CD14-positive monocyte (primary cell): ENCODE results near the gene MVB12B. TPM values are rescaled to one million over a fixed set of nuclear protein-coding genes. Genes with fewer than 3 reads are reported as not detected.

Experiments
- DNase-seq, 3 donors: peaks; one replicate each; pipeline ENCODE4 v3.0.0-alpha.2; 2011 to 2022
- H2AFZ ChIP-seq: 2 replicates; pipeline ENCODE4 v1.6.0; 2012; ENCODE audit warnings: mild to moderate bottlenecking, low read depth, low read length, inconsistent platforms; ENCODE audit not compliant: insufficient read depth, poor library complexity, severe bottlenecking
- H3K27ac ChIP-seq, 2 donors: 1 replicate in 1 of 2; 2 replicates in 1 of 2; pipeline ENCODE4 v1.5.1; 2012 to 2013; ENCODE audit warnings: low read length in 2 of 2, control low read depth in 1 of 2, inconsistent platforms in 1 of 2, low read depth in 1 of 2, mild to moderate bottlenecking in 1 of 2
- H3K27me3 ChIP-seq, 2 donors: one replicate each; pipeline versions ENCODE4 v1.6.0 to v1.6.1; 2011 to 2013; ENCODE audit warnings: low read length in 2 of 2; ENCODE audit not compliant: control insufficient read depth in 2 of 2, insufficient read depth in 2 of 2
- H3K36me3 ChIP-seq, 2 donors: replicated peaks in 1 of 2; 1 replicate in 1 of 2; 2 replicates in 1 of 2; pipeline versions ENCODE4 v1.5.1 to v1.6.1; 2012 to 2013; ENCODE audit warnings: low read length in 2 of 2, control low read depth in 1 of 2, inconsistent platforms in 1 of 2, mild to moderate bottlenecking in 1 of 2; ENCODE audit not compliant: insufficient read depth in 2 of 2, control insufficient read depth in 1 of 2
- H3K4me1 ChIP-seq, 2 donors: 1 replicate in 1 of 2; 2 replicates in 1 of 2; pipeline versions ENCODE4 v1.5.1 to v1.6.1; 2012 to 2013; ENCODE audit warnings: low read length in 2 of 2, control low read depth in 1 of 2, inconsistent platforms in 1 of 2, mild to moderate bottlenecking in 1 of 2, moderate library complexity in 1 of 2; ENCODE audit not compliant: insufficient read depth in 2 of 2, control insufficient read depth in 1 of 2
- H3K4me2 ChIP-seq: replicated peaks from 2 replicates; pipeline ENCODE3; 2012; ENCODE audit warnings: low read length, moderate library complexity, mild to moderate bottlenecking; ENCODE audit not compliant: poor library complexity, severe bottlenecking; ENCODE audit errors: extremely low read depth
- H3K4me3 ChIP-seq, 3 experiments: fragments of 200-600 bp in 1 of 3; sonication (generic) in 1 of 3; replicated peaks in 1 of 3; 1 replicate in 2 of 3; 2 replicates in 1 of 3; pipeline ENCODE4 v1.5.1; 2011 to 2013; ENCODE audit warnings: low read length in 3 of 3, mild to moderate bottlenecking in 3 of 3, control low read depth in 2 of 3, low read depth in 2 of 3, inconsistent platforms in 1 of 3, moderate library complexity in 1 of 3
- H3K79me2 ChIP-seq: 2 replicates; pipeline ENCODE4 v1.6.0; 2012; ENCODE audit warnings: mild to moderate bottlenecking, control low read depth, inconsistent platforms, low read length, moderate library complexity; ENCODE audit not compliant: insufficient read depth
- H3K9ac ChIP-seq: 2 replicates; pipeline ENCODE4 v1.6.0; 2017; ENCODE audit warnings: low read length, mild to moderate bottlenecking; ENCODE audit not compliant: insufficient read depth, poor library complexity, severe bottlenecking
- H3K9me3 ChIP-seq, 2 donors: replicated peaks in 1 of 2; 1 replicate in 1 of 2; 2 replicates in 1 of 2; pipeline versions ENCODE4 v1.5.1 to v1.6.1; 2012 to 2013; ENCODE audit warnings: low read length in 2 of 2, control low read depth in 1 of 2; ENCODE audit not compliant: control insufficient read depth in 1 of 2, insufficient read depth in 1 of 2
- H4K20me1 ChIP-seq: 2 replicates; pipeline ENCODE4 v1.6.0; 2012; ENCODE audit warnings: mild to moderate bottlenecking, low read length, control low read depth, moderate library complexity; ENCODE audit not compliant: insufficient read depth
- H3K27ac Mint-ChIP-seq, 7 donors: one replicate each; pipeline ENCODE4 v1.8.0; 2020; ENCODE audit warnings: mild to moderate bottlenecking in 7 of 7, mixed read lengths in 7 of 7, moderate library complexity in 6 of 7, inconsistent platforms in 2 of 7
- H3K27me3 Mint-ChIP-seq, 3 donors: one replicate each; pipeline ENCODE4 v1.8.0; 2021 to 2022; ENCODE audit warnings: low read depth in 3 of 3, mild to moderate bottlenecking in 3 of 3, mixed read lengths in 3 of 3, moderate library complexity in 3 of 3, inconsistent platforms in 1 of 3
- H3K36me3 Mint-ChIP-seq, 2 donors: one replicate each; pipeline ENCODE4 v1.8.0; 2020; ENCODE audit warnings: mixed read lengths in 2 of 2, inconsistent platforms in 1 of 2, mild to moderate bottlenecking in 1 of 2
- H3K4me1 Mint-ChIP-seq: one replicate; pipeline ENCODE4 v1.8.0; 2020; ENCODE audit warnings: mild to moderate bottlenecking, mixed read lengths
- H3K4me3 Mint-ChIP-seq, 2 donors: one replicate each; pipeline ENCODE4 v1.8.0; 2020; ENCODE audit warnings: mild to moderate bottlenecking in 2 of 2, mixed read lengths in 2 of 2, moderate library complexity in 1 of 2
- H3K9me3 Mint-ChIP-seq, 7 donors: one replicate each; pipeline ENCODE4 v1.8.0; 2020 to 2022; ENCODE audit warnings: mixed read lengths in 7 of 7, mild to moderate bottlenecking in 6 of 7, moderate library complexity in 6 of 7, inconsistent platforms in 2 of 7
- CTCF ChIP-seq: fragments of 200-600 bp; IDR thresholded peaks from one replicate; pipeline ENCODE4 v1.8.0; 2022; ENCODE audit warnings: antibody characterized with exemption, mild to moderate bottlenecking
- WGBS: methylation state at CpG from one replicate; pipeline ENCODE4 v1.1.5; 2013; ENCODE audit warnings: missing lambda C conversion rate; ENCODE audit not compliant: insufficient coverage; 5-methylcytosine and 5-hydroxymethylcytosine counted together
- intact Hi-C, 2 donors: fragments of 100-400 bp; cut with micrococcal nuclease; formaldehyde crosslinking; loops; one replicate each; pipeline versions ENCODE4 v1.15.0 to v1.15.1; 2023
- polyA plus RNA-seq, 3 donors: library from polyadenylated mRNA; depleted of rRNA in 1 of 3; unstranded in 2 of 3; stranded (reverse) in 1 of 3; fragments of 300-500 nt in 2 of 3; fragments of >200 nt in 1 of 3; fragmentation: Illumina TruSeq in 2 of 3; gene quantifications; 1 replicate in 2 of 3; 2 replicates in 1 of 3; pipeline ENCODE4 v1.2.3, GENCODE V29; 2012 to 2021

Gene MVB12B
- polyA plus RNA-seq, 3 donors, result 2.8 to 8.1 (median 3.5) TPM

- no peak overlapping the region for H3K27ac ChIP-seq
- Mint-ChIP-seq H3K27me3 (no peaks in the 10 kb centered on the region), H3K4me3 (no peak overlapping the region), H3K4me1 (peaks cover 50% of the 10 kb centered on the region), H3K36me3 (peaks cover 45 to 70% of the 10 kb centered on the region in 2 donors), H3K27ac (no peak overlapping the region), H3K9me3 (peaks cover 0 to 10% (median 1%) of the 10 kb centered on the region in 7 donors)
- intact Hi-C loops, result no loop called here
- H4K20me1 ChIP-seq, result no peaks in the 10 kb centered on the region
- peaks cover 0 to 12% of the 10 kb centered on the region in 2 donors for H3K36me3 ChIP-seq
- no peak for DNase-seq
- peaks cover 6% of the 10 kb centered on the region for H3K79me2 ChIP-seq
- no peak overlapping the region for H3K4me3 ChIP-seq
- WGBS, result 94% methylated on average over 5 of the region's 8 CpGs
- H3K27me3 ChIP-seq, result no peaks in the 10 kb centered on the region
- peaks cover 0 to 2% of the 10 kb centered on the region in 2 donors for H3K9me3 ChIP-seq
- no peak overlapping the region for H3K4me2 ChIP-seq
- TF ChIP-seq CTCF, result no peak
- no peak overlapping the region for H2AFZ ChIP-seq
- H3K9ac ChIP-seq, result peak overlapping the region; percentile 21
- peaks cover 30 to 65% of the 10 kb centered on the region in 2 donors for H3K4me1 ChIP-seq
Measured at GRCh38 chr9:126478216-126478981, 151.8 kb downstream of the MVB12B start.

DNA sequence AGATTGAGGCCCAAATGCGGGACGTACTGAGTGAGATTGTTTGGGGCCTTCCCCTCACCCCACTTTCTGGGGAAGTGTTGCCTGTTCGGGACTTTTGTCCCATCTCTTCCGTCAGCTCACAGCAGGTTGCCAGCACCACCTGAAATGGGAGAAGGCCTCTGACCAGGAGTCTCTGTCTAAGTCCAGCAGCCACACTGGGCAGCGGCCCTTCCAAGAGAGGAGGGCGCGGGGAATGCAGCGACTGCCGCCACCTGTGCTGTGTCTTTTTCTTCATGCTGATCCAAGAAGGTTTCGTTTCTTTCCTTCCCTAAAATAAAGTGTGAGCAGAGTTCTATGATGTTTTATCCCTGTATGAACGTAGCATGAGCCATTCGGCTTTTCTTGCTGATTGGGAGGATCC is 152.9 kb downstream of the MVB12B start:
- H3K4me1 Mint-ChIP-seq, result peaks cover 46% of the 10 kb centered on the region
- H3K36me3 Mint-ChIP-seq, result peaks cover 51 to 68% of the 10 kb centered on the region in 2 donors
- H3K27me3 Mint-ChIP-seq, result no peaks in the 10 kb centered on the region
- Histone ChIP-seq H3K4me2 (no peak overlapping the region), H3K4me3 (no peak overlapping the region), H3K9me3 (peaks cover 0 to 2% of the 10 kb centered on the region in 2 donors), H3K27ac (no peak overlapping the region), H4K20me1 (no peaks in the 10 kb centered on the region), H3K27me3 (no peaks in the 10 kb centered on the region), H3K79me2 (no peaks in the 10 kb centered on the region), H3K4me1 (peaks cover 19 to 59% of the 10 kb centered on the region in 2 donors), H2AFZ (no peak overlapping the region), H3K9ac (no peak overlapping the region), H3K36me3 (peaks cover 0 to 19% of the 10 kb centered on the region in 2 donors)
- DNase-seq, result no peak
- intact Hi-C loops, result no loop called here
- H3K4me3 Mint-ChIP-seq, result no peak overlapping the region
- no peak for TF ChIP-seq CTCF
- 91% methylated on average over 4 of the region's 12 CpGs for WGBS
- H3K27ac Mint-ChIP-seq, result peak overlapping the region in 1 of 7 donors; percentile 8
- peaks cover 0 to 8% (median 0%) of the 10 kb centered on the region in 7 donors for H3K9me3 Mint-ChIP-seq
